H4 (cell line): ENCODE results near the gene GPC3. TPM values are rescaled to one million over a fixed set of nuclear protein-coding genes. Genes with fewer than 3 reads are reported as not detected.

Source experiments
- DNase-seq: peaks from one replicate; pipeline ENCODE4 v3.0.0-alpha.2; 2015; ENCODE audit warnings: low spot score
- total RNA-seq: library from RNA; depleted of rRNA; stranded (reverse); fragments of >200 nt; shearing (Covaris generic); gene quantifications from 2 replicates; pipeline ENCODE4 v1.2.3, GENCODE V29; 2014

The GPC3 gene
- total RNA-seq, 1 experiment from 2014 or later = 0.06 TPM

GRCh38 chrX:133846311-133846710 is 139.1 kb downstream of the GPC3 start:
- DNase-seq = no peak

GRCh38 chrX:133840415-133840814 is 145.0 kb downstream of the GPC3 start:
- DNase-seq = no peak

- DNase-seq = peak; percentile 16
Observed at GRCh38 chrX:133838761-133839676, 146.4 kb downstream of the GPC3 start.

- DNase-seq = no peak
Observed at GRCh38 chrX:133837091-133837490, 148.3 kb downstream of the GPC3 start.

GRCh38 chrX:133836561-133836960 is 148.8 kb downstream of the GPC3 start:
- DNase-seq = no peak

GRCh38 chrX:133834771-133835170 is 150.6 kb downstream of the GPC3 start:
- no peak for DNase-seq

- DNase-seq = no peak
Observed at GRCh38 chrX:133819546-133819945, 165.8 kb downstream of the GPC3 start.

GRCh38 chrX:133818019-133818418 is 167.4 kb downstream of the GPC3 start:
- no peak for DNase-seq

- no peak for DNase-seq
Observed at GRCh38 chrX:133815496-133815895, 169.9 kb downstream of the GPC3 start.

- DNase-seq = no peak
Observed at GRCh38 chrX:133813971-133814370, 171.4 kb downstream of the GPC3 start.

GRCh38 chrX:133812402-133812801 is 173.0 kb downstream of the GPC3 start:
- DNase-seq = no peak

GRCh38 chrX:133810925-133811324 is 174.5 kb downstream of the GPC3 start:
- DNase-seq = no peak

- no peak for DNase-seq
Observed at GRCh38 chrX:133804072-133804471, 181.3 kb downstream of the GPC3 start.

- DNase-seq = no peak
Observed at GRCh38 chrX:133796282-133796681, 189.1 kb downstream of the GPC3 start.

- DNase-seq = no peak
Observed at GRCh38 chrX:133794126-133794525, 191.3 kb downstream of the GPC3 start.

GRCh38 chrX:133793626-133794025 is 191.8 kb downstream of the GPC3 start:
- DNase-seq = no peak

GRCh38 chrX:133792198-133792953 is 193.0 kb downstream of the GPC3 start:
- peak; percentile 74 for DNase-seq

GRCh38 chrX:133789829-133790228 is 195.6 kb downstream of the GPC3 start:
- no peak for DNase-seq

- no peak for DNase-seq
Observed at GRCh38 chrX:133786382-133786781, 199.0 kb downstream of the GPC3 start.

GRCh38 chrX:133783274-133783673 is 202.1 kb downstream of the GPC3 start:
- no peak for DNase-seq

GRCh38 chrX:133781174-133781573 is 204.2 kb downstream of the GPC3 start:
- no peak for DNase-seq

GRCh38 chrX:133776072-133776471 is 209.3 kb downstream of the GPC3 start:
- DNase-seq = no peak

GRCh38 chrX:133774807-133775206 is 210.6 kb downstream of the GPC3 start:
- DNase-seq = no peak
